Measurements from ENCODE around the gene HOXC11. TPM values are rescaled to one million over a fixed set of nuclear protein-coding genes. Genes with fewer than 3 reads are reported as not detected.

Gene HOXC11
- total and polyA plus RNA-seq, 4 experiments from 2014 or later, result not detected

DNA sequence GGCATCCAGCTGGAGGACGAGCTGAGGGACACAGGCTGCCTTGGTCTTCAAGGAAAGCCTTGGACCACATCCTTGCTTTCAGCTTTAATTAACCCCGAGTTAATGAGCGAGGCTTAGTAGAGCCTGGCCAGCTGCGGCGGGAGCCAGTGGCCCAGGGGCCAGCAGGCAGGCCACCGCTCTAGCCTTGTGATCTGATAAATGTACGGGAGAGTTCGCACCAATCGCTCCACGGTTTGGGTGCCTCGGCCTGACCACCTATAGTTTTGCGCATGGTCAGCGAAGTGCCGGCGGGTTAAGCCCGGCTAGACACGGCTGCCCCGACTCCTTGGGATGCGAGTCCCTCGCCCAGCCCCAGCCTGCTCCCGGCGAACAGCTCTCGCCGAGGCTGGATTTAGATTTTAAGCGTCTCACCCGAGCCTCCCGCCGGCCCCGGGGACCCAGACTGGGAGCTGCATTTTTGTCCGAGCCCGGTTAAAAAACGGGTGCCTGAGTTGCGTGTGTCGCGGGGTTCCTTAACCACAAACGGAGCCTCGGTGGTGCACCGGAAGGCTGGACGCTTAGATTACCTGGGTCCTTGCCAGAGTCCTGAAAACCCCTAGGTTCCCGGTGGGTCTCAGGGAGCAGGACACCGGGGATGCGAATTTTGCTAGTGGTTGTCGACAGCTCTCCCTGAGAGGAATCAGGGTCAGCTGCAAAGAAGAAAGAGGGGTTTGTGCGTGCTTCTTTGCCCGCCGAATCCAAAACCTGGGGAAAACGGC lies 21.2 kb upstream of the HOXC11 start:
- Histone ChIP-seq H3K36me3 (ENCODE audit: insufficient read depth, low read length) (no peaks in the 10 kb centered on the region), H3K4me1 (ENCODE audit: insufficient read depth, low read length) (peaks cover 22% of the 10 kb centered on the region), H3K9me3 (ENCODE audit: control insufficient read depth in 1 of 2, low read length in 2 of 2) (no peaks in the 10 kb centered on the region), H3K4me3 (ENCODE audit: low read length in 2 of 2) (no peak overlapping the region), H3K27ac (ENCODE audit: low read depth, low read length) (no peak overlapping the region), H3K27me3 (ENCODE audit: insufficient read depth, low read length) (peaks cover 86% of the 10 kb centered on the region)
- H3K4me3 Mint-ChIP-seq, result peak overlapping the region in 4 of 8 donors; percentile 21 to 49 (median 42)
- CTCF ChIA-PET (ENCODE audit: partially characterized antibody), result no interaction called here
- H3K36me3 Mint-ChIP-seq, result no peaks in the 10 kb centered on the region
- intact Hi-C loops (cut with micrococcal nuclease), result loop anchor here (2.0 to 5.0 kb wide), 2 partner anchors 23 to 36 kb away; partner anchors contain the start of genes HOTAIR and HOXC10
- peak overlapping the region in 5 of 7 donors; percentile 60 to 89 (median 80) for H3K27ac Mint-ChIP-seq
- H3K27me3 Mint-ChIP-seq, result peaks cover 70 to 81% of the 10 kb centered on the region in 2 donors
- peaks cover 0 to 42% (median 2%) of the 10 kb centered on the region in 8 donors for H3K9me3 Mint-ChIP-seq
- H3K4me1 Mint-ChIP-seq, result peaks cover 6 to 53% (median 22%) of the 10 kb centered on the region in 4 donors
- DNase-seq, result no peak
- POLR2A ChIA-PET (ENCODE audit: partially characterized antibody), result no interaction called here

- intact Hi-C loops (cut with micrococcal nuclease), result loop anchor here (2.0 to 5.0 kb wide), 2 partner anchors 22 to 35 kb away; partner anchors contain the start of genes HOTAIR and HOXC10
- H3K36me3 Mint-ChIP-seq, result no peaks in the 10 kb centered on the region
- H3K9me3 Mint-ChIP-seq, result peaks cover 0 to 42% (median 2%) of the 10 kb centered on the region in 8 donors
- Histone ChIP-seq H3K36me3 (ENCODE audit: insufficient read depth, low read length) (no peaks in the 10 kb centered on the region), H3K4me3 (ENCODE audit: low read length in 2 of 2) (no peak overlapping the region), H3K4me1 (ENCODE audit: insufficient read depth, low read length) (peaks cover 25% of the 10 kb centered on the region), H3K27ac (ENCODE audit: low read depth, low read length) (no peak overlapping the region), H3K27me3 (ENCODE audit: insufficient read depth, low read length) (peaks cover 89% of the 10 kb centered on the region), H3K9me3 (ENCODE audit: control insufficient read depth in 1 of 2, low read length in 2 of 2) (no peaks in the 10 kb centered on the region)
- DNase-seq, result no peak
- H3K27me3 Mint-ChIP-seq, result peaks cover 72 to 83% of the 10 kb centered on the region in 2 donors
- peak overlapping the region in 3 of 7 donors; percentile 73 to 89 (median 85) for H3K27ac Mint-ChIP-seq
- CTCF ChIA-PET (ENCODE audit: partially characterized antibody), result no interaction called here
- peaks cover 6 to 58% (median 26%) of the 10 kb centered on the region in 4 donors for H3K4me1 Mint-ChIP-seq
- POLR2A ChIA-PET (ENCODE audit: partially characterized antibody), result no interaction called here
- H3K4me3 Mint-ChIP-seq, result peak overlapping the region in 4 of 8 donors; percentile 28 to 58 (median 42)
Measured at GRCh38 chr12:53952335-53952694, 20.6 kb upstream of the HOXC11 start.

- DNase-seq, result no peak
- Histone ChIP-seq H3K4me1 (ENCODE audit: insufficient read depth, low read length) (peaks cover 25% of the 10 kb centered on the region), H3K9me3 (ENCODE audit: control insufficient read depth in 1 of 2, low read length in 2 of 2) (no peaks in the 10 kb centered on the region), H3K27ac (ENCODE audit: low read depth, low read length) (no peak overlapping the region), H3K36me3 (ENCODE audit: insufficient read depth, low read length) (no peaks in the 10 kb centered on the region), H3K4me3 (ENCODE audit: low read length in 2 of 2) (no peak overlapping the region), H3K27me3 (ENCODE audit: insufficient read depth, low read length) (peaks cover 89% of the 10 kb centered on the region)
- intact Hi-C loops (cut with micrococcal nuclease), result loop anchor here (2.0 to 5.0 kb wide), 2 partner anchors 22 to 34 kb away; partner anchors contain the start of genes HOTAIR and HOXC10
- Mint-ChIP-seq H3K4me1 (peaks cover 6 to 62% (median 26%) of the 10 kb centered on the region in 4 donors), H3K36me3 (no peaks in the 10 kb centered on the region), H3K27ac (peak overlapping the region in 4 of 7 donors; percentile 12 to 90 (median 79)), H3K4me3 (peak overlapping the region in 4 of 8 donors; percentile 28 to 58 (median 48)), H3K27me3 (peaks cover 71 to 82% of the 10 kb centered on the region in 2 donors), H3K9me3 (peaks cover 0 to 43% (median 2%) of the 10 kb centered on the region in 8 donors)
- ChIA-PET POLR2A (ENCODE audit: partially characterized antibody) (no interaction called here), CTCF (ENCODE audit: partially characterized antibody) (no interaction called here)
Measured at GRCh38 chr12:53952871-53953734, 19.8 kb upstream of the HOXC11 start.

- H3K4me1 Mint-ChIP-seq, result peaks cover 6 to 67% (median 26%) of the 10 kb centered on the region in 4 donors
- intact Hi-C loops (cut with micrococcal nuclease), result loop anchor here (2.0 to 5.0 kb wide), 2 partner anchors 21 to 33 kb away; partner anchors contain the start of genes HOTAIR and HOXC10
- H3K9me3 Mint-ChIP-seq, result peaks cover 0 to 46% (median 2%) of the 10 kb centered on the region in 8 donors
- H3K36me3 Mint-ChIP-seq, result no peaks in the 10 kb centered on the region
- POLR2A ChIA-PET (ENCODE audit: partially characterized antibody), result no interaction called here
- H3K4me3 ChIP-seq (ENCODE audit: low read length in 2 of 2), result no peak overlapping the region
- DNase-seq, result no peak
- H3K27ac Mint-ChIP-seq, result peak overlapping the region in 5 of 7 donors; percentile 18 to 80 (median 61)
- CTCF ChIA-PET (ENCODE audit: partially characterized antibody), result interaction anchor here (0.6 kb wide), 1 partner anchor 19 kb away, joined by 3 read pairs; no protein-coding TSS in a partner anchor
- no peaks in the 10 kb centered on the region for H3K9me3 ChIP-seq (ENCODE audit: control insufficient read depth in 1 of 2, low read length in 2 of 2)
- H3K4me3 Mint-ChIP-seq, result peak overlapping the region in 5 of 8 donors; percentile 2 to 62 (median 57)
- peaks cover 95% of the 10 kb centered on the region for H3K27me3 ChIP-seq (ENCODE audit: insufficient read depth, low read length)
- no peaks in the 10 kb centered on the region for H3K36me3 ChIP-seq (ENCODE audit: insufficient read depth, low read length)
- no peak overlapping the region for H3K27ac ChIP-seq (ENCODE audit: low read depth, low read length)
- peaks cover 25% of the 10 kb centered on the region for H3K4me1 ChIP-seq (ENCODE audit: insufficient read depth, low read length)
- peaks cover 69 to 80% of the 10 kb centered on the region in 2 donors for H3K27me3 Mint-ChIP-seq
Measured at GRCh38 chr12:53953831-53954693, 18.9 kb upstream of the HOXC11 start.

DNA sequence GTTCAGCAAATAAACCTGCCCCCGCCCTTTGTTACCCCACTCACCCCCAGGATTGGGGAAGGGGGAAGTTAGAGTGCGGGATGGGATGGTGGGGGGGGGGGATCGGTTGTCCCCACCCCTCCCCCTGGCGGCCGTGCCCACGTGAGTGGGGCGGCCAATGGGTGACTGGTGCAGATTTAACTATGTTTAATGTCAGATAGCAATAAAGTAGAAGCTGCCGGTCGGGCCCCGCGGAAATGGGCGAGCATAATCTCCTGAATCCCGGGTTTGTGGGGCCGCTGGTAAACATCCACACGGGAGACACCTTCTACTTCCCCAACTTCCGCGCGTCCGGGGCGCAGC lies 18.3 kb upstream of the HOXC11 start, which contains the start of gene HOXC12:
HOXC12 (plus strand) TSS at position 210 of the 342 bp plus-strand sequence; CDS start at position 237, 27 bp downstream.
- Histone ChIP-seq H3K4me1 (ENCODE audit: insufficient read depth, low read length) (peaks cover 25% of the 10 kb centered on the region), H3K4me3 (ENCODE audit: low read length in 2 of 2) (no peak within 1 kb of the TSS), H3K27ac (ENCODE audit: low read depth, low read length) (no peak within 1 kb of the TSS), H3K9me3 (ENCODE audit: control insufficient read depth in 1 of 2, low read length in 2 of 2) (no peaks in the 10 kb centered on the region), H3K27me3 (ENCODE audit: insufficient read depth, low read length) (peaks cover 95% of the 10 kb centered on the region), H3K36me3 (ENCODE audit: insufficient read depth, low read length) (no peaks in the 10 kb centered on the region)
- peaks cover 6 to 67% (median 26%) of the 10 kb centered on the region in 4 donors for H3K4me1 Mint-ChIP-seq
- peaks cover 0 to 46% (median 2%) of the 10 kb centered on the region in 8 donors for H3K9me3 Mint-ChIP-seq
- DNase-seq, result no peak
- ChIA-PET CTCF (ENCODE audit: partially characterized antibody) (interaction anchor here (0.6 kb wide), 1 partner anchor 20 kb away, joined by 3 read pairs; no protein-coding TSS in a partner anchor), POLR2A (ENCODE audit: partially characterized antibody) (no interaction called here)
- H3K36me3 Mint-ChIP-seq, result no peaks in the 10 kb centered on the region
- H3K4me3 Mint-ChIP-seq, result peak within 1 kb of the TSS in 6 of 8 donors; percentile 2 to 62 (median 44)
- H3K27me3 Mint-ChIP-seq, result peaks cover 72 to 80% of the 10 kb centered on the region in 2 donors
- intact Hi-C loops (cut with micrococcal nuclease), result loop anchor here (5.0 kb wide), 1 partner anchor 33 kb away; the partner anchor contains the start of gene HOXC10
- H3K27ac Mint-ChIP-seq, result peak within 1 kb of the TSS in 5 of 7 donors; percentile 18 to 84 (median 61)

GRCh38 chr12:53955036-53955775 lies 17.7 kb upstream of the HOXC11 start:
- peaks cover 0 to 50% (median 3%) of the 10 kb centered on the region in 8 donors for H3K9me3 Mint-ChIP-seq
- ChIA-PET POLR2A (ENCODE audit: partially characterized antibody) (no interaction called here), CTCF (ENCODE audit: partially characterized antibody) (no interaction called here)
- peak overlapping the region in 1 of 8 donors; percentile 62 for H3K4me3 Mint-ChIP-seq
- Histone ChIP-seq H3K4me3 (ENCODE audit: low read length in 2 of 2) (no peak overlapping the region), H3K27ac (ENCODE audit: low read depth, low read length) (no peak overlapping the region), H3K27me3 (ENCODE audit: insufficient read depth, low read length) (peaks cover 95% of the 10 kb centered on the region), H3K36me3 (ENCODE audit: insufficient read depth, low read length) (no peaks in the 10 kb centered on the region), H3K9me3 (ENCODE audit: control insufficient read depth in 1 of 2, low read length in 2 of 2) (no peaks in the 10 kb centered on the region), H3K4me1 (ENCODE audit: insufficient read depth, low read length) (peaks cover 25% of the 10 kb centered on the region)
- DNase-seq, result no peak
- H3K27ac Mint-ChIP-seq, result peak overlapping the region in 3 of 7 donors; percentile 36 to 84 (median 57)
- H3K27me3 Mint-ChIP-seq, result peaks cover 72 to 80% of the 10 kb centered on the region in 2 donors
- no peaks in the 10 kb centered on the region for H3K36me3 Mint-ChIP-seq
- intact Hi-C loops (cut with micrococcal nuclease), result no loop called here
- peaks cover 6 to 62% (median 27%) of the 10 kb centered on the region in 4 donors for H3K4me1 Mint-ChIP-seq

All from CD4-positive, alpha-beta memory T cell (primary cell).